ENCODE results near the gene AGFG1. TPM values are rescaled to one million over a fixed set of nuclear protein-coding genes. Genes with fewer than 3 reads are reported as not detected.

AGFG1 gene
- total RNA-seq, 1 donor from 2014 or later = 239 TPM

- peaks cover 76% of the 10 kb centered on the region for H3K4me1 Mint-ChIP-seq (ENCODE audit: low read depth)
- peaks cover 6% of the 10 kb centered on the region for H3K36me3 Mint-ChIP-seq (ENCODE audit: low read depth)
- intact Hi-C loops (cut with micrococcal nuclease) = loop anchor here (5.0 kb wide), 2 partner anchors 353 to 627 kb away; partner anchors contain the start of gene RHBDD1
- H3K4me3 Mint-ChIP-seq = peak overlapping the region; percentile 50
- H3K9me3 Mint-ChIP-seq = no peaks in the 10 kb centered on the region
- peak overlapping the region; percentile 83 for H3K27ac Mint-ChIP-seq
- DNase-seq (ENCODE audit: low spot score) = no peak
- H3K27me3 Mint-ChIP-seq (ENCODE audit: insufficient read depth) = no peaks in the 10 kb centered on the region
These were observed 7.6 kb upstream of the AGFG1 start for GRCh38 chr2:227464361-227464760.

- no peak for DNase-seq (ENCODE audit: low spot score)
- Mint-ChIP-seq H3K4me3 (peak overlapping the region; percentile 50), H3K4me1 (ENCODE audit: low read depth) (peaks cover 73% of the 10 kb centered on the region), H3K27ac (peak overlapping the region; percentile 83), H3K9me3 (no peaks in the 10 kb centered on the region), H3K27me3 (ENCODE audit: insufficient read depth) (no peaks in the 10 kb centered on the region), H3K36me3 (ENCODE audit: low read depth) (peaks cover 6% of the 10 kb centered on the region)
- intact Hi-C loops (cut with micrococcal nuclease) = loop anchor here (5.0 kb wide), 2 partner anchors 352 to 628 kb away; partner anchors contain the start of gene RHBDD1
These were observed 7.1 kb upstream of the AGFG1 start for GRCh38 chr2:227464851-227465250.

GRCh38 chr2:227466887-227467600, 4.9 kb upstream of the AGFG1 start:
- H3K27ac Mint-ChIP-seq = peak overlapping the region; percentile 71
- no peak for DNase-seq (ENCODE audit: low spot score)
- H3K27me3 Mint-ChIP-seq (ENCODE audit: insufficient read depth) = no peaks in the 10 kb centered on the region
- H3K36me3 Mint-ChIP-seq (ENCODE audit: low read depth) = peaks cover 7% of the 10 kb centered on the region
- H3K4me1 Mint-ChIP-seq (ENCODE audit: low read depth) = peaks cover 63% of the 10 kb centered on the region
- intact Hi-C loops (cut with micrococcal nuclease) = loop anchor here (2.0 kb wide), 1 partner anchor 14 kb away; no protein-coding TSS in a partner anchor
- no peak overlapping the region for H3K4me3 Mint-ChIP-seq
- no peaks in the 10 kb centered on the region for H3K9me3 Mint-ChIP-seq

- DNase-seq (ENCODE audit: low spot score) = no peak
- H3K4me1 Mint-ChIP-seq (ENCODE audit: low read depth) = peaks cover 61% of the 10 kb centered on the region
- peak overlapping the region; percentile 85 for H3K4me3 Mint-ChIP-seq
- no peaks in the 10 kb centered on the region for H3K27me3 Mint-ChIP-seq (ENCODE audit: insufficient read depth)
- H3K36me3 Mint-ChIP-seq (ENCODE audit: low read depth) = peaks cover 13% of the 10 kb centered on the region
- H3K27ac Mint-ChIP-seq = peak overlapping the region; percentile 86
- H3K9me3 Mint-ChIP-seq = no peaks in the 10 kb centered on the region
- intact Hi-C loops (cut with micrococcal nuclease) = loop anchor here (5.0 to 10.0 kb wide), 4 partner anchors 76 to 817 kb away; no protein-coding TSS in a partner anchor
These were observed 544 bp upstream of the AGFG1 start for GRCh38 chr2:227471412-227471811.

GRCh38 chr2:227472265-227473121, 537 bp downstream of the AGFG1 start:
- Mint-ChIP-seq H3K27ac (no peak overlapping the region), H3K4me3 (peak overlapping the region; percentile 88), H3K9me3 (no peaks in the 10 kb centered on the region), H3K27me3 (ENCODE audit: insufficient read depth) (no peaks in the 10 kb centered on the region), H3K36me3 (ENCODE audit: low read depth) (peaks cover 11% of the 10 kb centered on the region), H3K4me1 (ENCODE audit: low read depth) (peaks cover 53% of the 10 kb centered on the region)
- peak; percentile 50 for DNase-seq (ENCODE audit: low spot score)
- intact Hi-C loops (cut with micrococcal nuclease) = loop anchor here (1.0 to 10.0 kb wide), 8 partner anchors 8 to 818 kb away; no protein-coding TSS in a partner anchor

- H3K27ac Mint-ChIP-seq = peak overlapping the region; percentile 82
- no peak for DNase-seq (ENCODE audit: low spot score)
- intact Hi-C loops (cut with micrococcal nuclease) = loop anchor here (5.0 to 10.0 kb wide), 4 partner anchors 74 to 818 kb away; no protein-coding TSS in a partner anchor
- H3K36me3 Mint-ChIP-seq (ENCODE audit: low read depth) = peaks cover 11% of the 10 kb centered on the region
- peaks cover 47% of the 10 kb centered on the region for H3K4me1 Mint-ChIP-seq (ENCODE audit: low read depth)
- no peaks in the 10 kb centered on the region for H3K9me3 Mint-ChIP-seq
- H3K4me3 Mint-ChIP-seq = peak overlapping the region; percentile 88
- H3K27me3 Mint-ChIP-seq (ENCODE audit: insufficient read depth) = no peaks in the 10 kb centered on the region
These were observed 1.1 kb downstream of the AGFG1 start for GRCh38 chr2:227473122-227473461.

GRCh38 chr2:227473806-227474205, 1.9 kb downstream of the AGFG1 start:
- no peaks in the 10 kb centered on the region for H3K27me3 Mint-ChIP-seq (ENCODE audit: insufficient read depth)
- H3K4me3 Mint-ChIP-seq = peak overlapping the region; percentile 88
- H3K9me3 Mint-ChIP-seq = no peaks in the 10 kb centered on the region
- H3K36me3 Mint-ChIP-seq (ENCODE audit: low read depth) = peaks cover 11% of the 10 kb centered on the region
- H3K4me1 Mint-ChIP-seq (ENCODE audit: low read depth) = peaks cover 49% of the 10 kb centered on the region
- H3K27ac Mint-ChIP-seq = no peak overlapping the region
- DNase-seq (ENCODE audit: low spot score) = no peak
- intact Hi-C loops (cut with micrococcal nuclease) = loop anchor here (5.0 to 10.0 kb wide), 4 partner anchors 73 to 819 kb away; no protein-coding TSS in a partner anchor

- Mint-ChIP-seq H3K27me3 (ENCODE audit: insufficient read depth) (no peaks in the 10 kb centered on the region), H3K9me3 (no peaks in the 10 kb centered on the region), H3K4me3 (peak overlapping the region; percentile 88), H3K27ac (no peak overlapping the region), H3K4me1 (ENCODE audit: low read depth) (peaks cover 54% of the 10 kb centered on the region), H3K36me3 (ENCODE audit: low read depth) (peaks cover 11% of the 10 kb centered on the region)
- intact Hi-C loops (cut with micrococcal nuclease) = loop anchor here (5.0 to 10.0 kb wide), 4 partner anchors 73 to 820 kb away; no protein-coding TSS in a partner anchor
- no peak for DNase-seq (ENCODE audit: low spot score)
These were observed 2.5 kb downstream of the AGFG1 start for GRCh38 chr2:227474410-227474809.

GRCh38 chr2:227477291-227477690, 5.3 kb downstream of the AGFG1 start:
- H3K4me1 Mint-ChIP-seq (ENCODE audit: low read depth) = peaks cover 68% of the 10 kb centered on the region
- H3K4me3 Mint-ChIP-seq = no peak overlapping the region
- no peak overlapping the region for H3K27ac Mint-ChIP-seq
- H3K9me3 Mint-ChIP-seq = no peaks in the 10 kb centered on the region
- intact Hi-C loops (cut with micrococcal nuclease) = loop anchor here (10.0 kb wide), 1 partner anchor 822 kb away; no protein-coding TSS in a partner anchor
- no peak for DNase-seq (ENCODE audit: low spot score)
- peaks cover 11% of the 10 kb centered on the region for H3K36me3 Mint-ChIP-seq (ENCODE audit: low read depth)
- H3K27me3 Mint-ChIP-seq (ENCODE audit: insufficient read depth) = no peaks in the 10 kb centered on the region

GRCh38 chr2:227479865-227480475, 8.0 kb downstream of the AGFG1 start:
- Mint-ChIP-seq H3K9me3 (no peaks in the 10 kb centered on the region), H3K36me3 (ENCODE audit: low read depth) (peaks cover 10% of the 10 kb centered on the region), H3K4me1 (ENCODE audit: low read depth) (peaks cover 64% of the 10 kb centered on the region), H3K27me3 (ENCODE audit: insufficient read depth) (no peaks in the 10 kb centered on the region), H3K27ac (peak overlapping the region; percentile 45), H3K4me3 (peak overlapping the region; percentile 34)
- intact Hi-C loops (cut with micrococcal nuclease) = loop anchor here (1.0 to 10.0 kb wide), 4 partner anchors 8 to 825 kb away; partner anchors contain the start of gene AGFG1
- DNase-seq (ENCODE audit: low spot score) = no peak

GRCh38 chr2:227480528-227480927, 8.6 kb downstream of the AGFG1 start:
- H3K27ac Mint-ChIP-seq = peak overlapping the region; percentile 77
- DNase-seq (ENCODE audit: low spot score) = no peak
- no peaks in the 10 kb centered on the region for H3K27me3 Mint-ChIP-seq (ENCODE audit: insufficient read depth)
- H3K4me1 Mint-ChIP-seq (ENCODE audit: low read depth) = peaks cover 58% of the 10 kb centered on the region
- peaks cover 2% of the 10 kb centered on the region for H3K9me3 Mint-ChIP-seq
- H3K4me3 Mint-ChIP-seq = peak overlapping the region; percentile 50
- intact Hi-C loops (cut with micrococcal nuclease) = loop anchor here (1.0 to 5.0 kb wide), 3 partner anchors 8 to 52 kb away; partner anchors contain the start of gene AGFG1
- H3K36me3 Mint-ChIP-seq (ENCODE audit: low read depth) = peaks cover 12% of the 10 kb centered on the region

GRCh38 chr2:227482638-227483340, 10.8 kb downstream of the AGFG1 start:
- H3K36me3 Mint-ChIP-seq (ENCODE audit: low read depth) = peaks cover 14% of the 10 kb centered on the region
- H3K9me3 Mint-ChIP-seq = peaks cover 9% of the 10 kb centered on the region
- H3K27me3 Mint-ChIP-seq (ENCODE audit: insufficient read depth) = no peaks in the 10 kb centered on the region
- H3K27ac Mint-ChIP-seq = no peak overlapping the region
- intact Hi-C loops (cut with micrococcal nuclease) = loop anchor here (5.0 kb wide), 1 partner anchor 50 kb away; no protein-coding TSS in a partner anchor
- H3K4me1 Mint-ChIP-seq (ENCODE audit: low read depth) = peaks cover 51% of the 10 kb centered on the region
- H3K4me3 Mint-ChIP-seq = no peak overlapping the region
- DNase-seq (ENCODE audit: low spot score) = no peak
